ENCODE measurements around the gene RILPL2. TPM values are rescaled to one million over a fixed set of nuclear protein-coding genes. Genes with fewer than 3 reads are reported as not detected.
"Not testable (repeated sequence)": the region's sequence is repeated elsewhere in the genome, so short reads cannot be mapped to it uniquely, and the experiment has no call there.

The RILPL2 gene
- total and polyA plus RNA-seq, 2 donors: 3.9 to 7.8 TPM

DNA sequence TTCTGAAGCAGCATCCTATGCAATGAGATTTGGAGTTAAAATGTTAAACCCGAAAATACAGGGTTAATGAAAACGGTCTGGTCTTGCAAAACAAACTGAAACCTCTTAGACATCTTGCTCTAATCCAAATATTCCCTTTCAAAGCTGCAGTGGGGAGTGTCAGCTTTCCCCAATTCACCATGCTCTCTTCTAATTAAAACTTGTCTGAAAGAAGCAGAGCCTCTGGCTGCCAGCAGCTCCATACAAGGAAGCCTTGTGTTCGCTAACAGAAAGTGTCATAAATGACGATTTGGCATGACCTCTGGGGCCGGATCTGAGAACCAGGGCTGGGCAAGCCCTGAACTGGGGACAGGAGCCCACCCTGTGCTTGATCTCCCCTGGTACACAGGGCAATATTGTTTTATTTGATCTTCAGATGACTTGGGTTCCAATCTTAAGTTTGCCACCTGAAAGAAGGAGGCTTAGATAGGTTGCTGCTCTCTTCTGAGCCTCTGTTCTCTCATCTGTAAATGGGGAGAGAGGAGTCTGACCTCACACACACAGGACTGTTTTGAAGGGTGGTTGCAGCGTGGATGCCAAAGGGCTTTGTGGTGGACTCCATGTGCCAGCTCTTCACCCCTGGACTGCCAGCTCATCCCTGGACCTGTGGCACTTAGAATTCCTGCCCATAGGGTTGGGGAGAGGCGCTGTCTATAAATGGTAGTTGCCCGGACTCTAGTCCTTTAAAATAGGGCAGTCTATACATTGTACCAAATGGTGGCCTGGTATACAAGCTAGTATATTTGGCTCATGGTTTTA, 44.7 kb downstream of the RILPL2 start:
- Histone ChIP-seq H3K9me3 (ENCODE audit: control insufficient read depth in 2 of 2, insufficient read depth in 1 of 2, low read length in 1 of 2) (peaks cover 0 to 6% of the 10 kb centered on the region in 2 donors), H3K4me3 (ENCODE audit: low read length in 2 of 2) (no peak overlapping the region), H3K36me3 (ENCODE audit: control insufficient read depth in 2 of 2, insufficient read depth in 2 of 2, low read length in 1 of 2) (peaks cover 58 to 64% of the 10 kb centered on the region in 2 donors), H3K27ac (ENCODE audit: low read depth in 1 of 2, low read length in 1 of 2) (no peak overlapping the region), H3K4me1 (ENCODE audit: control insufficient read depth in 2 of 2, insufficient read depth in 2 of 2, low read length in 2 of 2) (peaks cover 13 to 24% of the 10 kb centered on the region in 2 donors), H3K27me3 (ENCODE audit: control insufficient read depth in 2 of 2, insufficient read depth in 1 of 2, low read length in 1 of 2) (peaks cover 0 to 4% of the 10 kb centered on the region in 2 donors)
- WGBS: 97% methylated on average over 8 of the region's 8 CpGs
- no peak for DNase-seq (ENCODE audit: low read depth in 6 of 9, low spot score in 9 of 9)

DNA sequence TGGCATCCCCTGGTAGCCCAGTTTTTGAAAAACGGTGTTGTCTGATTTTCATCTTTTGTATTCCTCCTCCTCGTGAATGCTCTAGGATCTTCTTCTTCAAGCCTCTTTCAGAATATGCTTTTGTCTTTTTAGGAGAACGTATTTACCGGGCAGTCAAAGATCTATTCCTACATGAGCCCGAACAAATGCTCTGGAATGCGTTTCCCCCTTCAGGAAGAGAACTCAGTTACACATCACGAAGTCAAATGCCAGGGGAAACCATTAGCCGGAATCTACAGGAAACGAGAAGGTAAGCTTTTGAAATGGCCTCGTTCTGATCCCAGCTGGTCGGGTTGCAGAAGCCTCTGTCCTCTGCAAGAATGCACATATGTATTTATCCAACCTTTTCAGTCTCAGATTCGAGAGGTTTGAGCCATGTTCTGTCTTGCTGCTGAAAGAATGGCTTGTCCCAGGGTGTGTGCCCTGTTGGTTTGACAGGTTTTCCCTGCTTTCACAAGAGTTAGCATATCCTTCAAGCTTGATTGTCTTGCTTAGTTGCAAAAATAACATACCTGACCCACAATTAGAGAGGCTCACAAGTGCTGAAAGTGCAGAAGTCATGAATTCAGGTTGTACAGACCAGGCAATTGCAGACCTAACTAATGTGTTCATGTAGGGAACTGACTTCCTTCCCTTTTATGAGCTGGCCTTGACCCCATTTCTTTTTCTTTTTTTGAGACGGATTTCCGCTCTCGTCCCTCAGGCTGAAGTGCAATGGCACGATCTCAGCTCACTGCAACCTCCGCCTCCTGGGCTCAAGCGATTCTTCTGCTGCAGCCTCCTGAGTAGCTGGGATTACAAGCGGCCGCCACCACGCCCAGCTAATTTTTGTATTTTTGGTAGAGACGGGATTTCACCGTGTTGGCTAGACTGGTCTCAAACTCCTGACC, 45.7 kb downstream of the RILPL2 start:
- 90% methylated on average over 23 of the region's 23 CpGs for WGBS
- Histone ChIP-seq H3K4me1 (ENCODE audit: control insufficient read depth in 2 of 2, insufficient read depth in 2 of 2, low read length in 2 of 2) (peaks cover 13 to 24% of the 10 kb centered on the region in 2 donors), H3K9me3 (ENCODE audit: control insufficient read depth in 2 of 2, insufficient read depth in 1 of 2, low read length in 1 of 2) (peaks cover 0 to 6% of the 10 kb centered on the region in 2 donors), H3K27me3 (ENCODE audit: control insufficient read depth in 2 of 2, insufficient read depth in 1 of 2, low read length in 1 of 2) (peaks cover 0 to 4% of the 10 kb centered on the region in 2 donors), H3K27ac (ENCODE audit: low read depth in 1 of 2, low read length in 1 of 2) (peak overlapping the region in 1 of 2 donors; percentile 74), H3K36me3 (ENCODE audit: control insufficient read depth in 2 of 2, insufficient read depth in 2 of 2, low read length in 1 of 2) (peaks cover 48 to 55% of the 10 kb centered on the region in 2 donors), H3K4me3 (ENCODE audit: low read length in 2 of 2) (peak overlapping the region in 1 of 2 donors; percentile 48)
- DNase-seq (ENCODE audit: low read depth in 6 of 9, low spot score in 9 of 9): no peak

GRCh38 chr12:123389560-123390351, 46.7 kb downstream of the RILPL2 start:
- 20% methylated on average over 66 of the region's 66 CpGs for WGBS
- H3K27ac ChIP-seq (ENCODE audit: low read depth in 1 of 2, low read length in 1 of 2): peak overlapping the region in 1 of 2 donors; percentile 74
- H3K4me1 ChIP-seq (ENCODE audit: control insufficient read depth in 2 of 2, insufficient read depth in 2 of 2, low read length in 2 of 2): peaks cover 15 to 27% of the 10 kb centered on the region in 2 donors
- peak in 1 of 9 donors; percentile 33 for DNase-seq (ENCODE audit: low read depth in 6 of 9, low spot score in 9 of 9)
- peaks cover 38 to 45% of the 10 kb centered on the region in 2 donors for H3K36me3 ChIP-seq (ENCODE audit: control insufficient read depth in 2 of 2, insufficient read depth in 2 of 2, low read length in 1 of 2)
- peaks cover 0 to 4% of the 10 kb centered on the region in 2 donors for H3K27me3 ChIP-seq (ENCODE audit: control insufficient read depth in 2 of 2, insufficient read depth in 1 of 2, low read length in 1 of 2)
- H3K4me3 ChIP-seq (ENCODE audit: low read length in 2 of 2): peak overlapping the region; percentile 48 to 86
- H3K9me3 ChIP-seq (ENCODE audit: control insufficient read depth in 2 of 2, insufficient read depth in 1 of 2, low read length in 1 of 2): peaks cover 0 to 6% of the 10 kb centered on the region in 2 donors

GRCh38 chr12:123388951-123389559, 47.4 kb downstream of the RILPL2 start:
- Histone ChIP-seq H3K4me1 (ENCODE audit: control insufficient read depth in 2 of 2, insufficient read depth in 2 of 2, low read length in 2 of 2) (peaks cover 16 to 32% of the 10 kb centered on the region in 2 donors), H3K27ac (ENCODE audit: low read depth in 1 of 2, low read length in 1 of 2) (peak overlapping the region in 1 of 2 donors; percentile 74), H3K9me3 (ENCODE audit: control insufficient read depth in 2 of 2, insufficient read depth in 1 of 2, low read length in 1 of 2) (peaks cover 0 to 6% of the 10 kb centered on the region in 2 donors), H3K4me3 (ENCODE audit: low read length in 2 of 2) (peak overlapping the region in 1 of 2 donors; percentile 86), H3K36me3 (ENCODE audit: control insufficient read depth in 2 of 2, insufficient read depth in 2 of 2, low read length in 1 of 2) (peaks cover 31 to 38% of the 10 kb centered on the region in 2 donors), H3K27me3 (ENCODE audit: control insufficient read depth in 2 of 2, insufficient read depth in 1 of 2, low read length in 1 of 2) (peaks cover 0 to 4% of the 10 kb centered on the region in 2 donors)
- no peak for DNase-seq (ENCODE audit: low read depth in 6 of 9, low spot score in 9 of 9)
- WGBS: under 1% methylated on average over 87 of the region's 102 CpGs

- H3K9me3 ChIP-seq (ENCODE audit: control insufficient read depth in 2 of 2, insufficient read depth in 1 of 2, low read length in 1 of 2): peaks cover 0 to 6% of the 10 kb centered on the region in 2 donors
- peak overlapping the region; percentile 84 to 94 for H3K27ac ChIP-seq (ENCODE audit: low read depth in 1 of 2, low read length in 1 of 2)
- H3K36me3 ChIP-seq (ENCODE audit: control insufficient read depth in 2 of 2, insufficient read depth in 2 of 2, low read length in 1 of 2): peaks cover 27 to 32% of the 10 kb centered on the region in 2 donors
- peak in 6 of 9 donors; percentile 32 to 81 (median 58) for DNase-seq (ENCODE audit: low read depth in 6 of 9, low spot score in 9 of 9)
- peak overlapping the region; percentile 80 to 86 for H3K4me3 ChIP-seq (ENCODE audit: low read length in 2 of 2)
- peaks cover 0 to 4% of the 10 kb centered on the region in 2 donors for H3K27me3 ChIP-seq (ENCODE audit: control insufficient read depth in 2 of 2, insufficient read depth in 1 of 2, low read length in 1 of 2)
- under 1% methylated on average over 52 of the region's 52 CpGs for WGBS
- H3K4me1 ChIP-seq (ENCODE audit: control insufficient read depth in 2 of 2, insufficient read depth in 2 of 2, low read length in 2 of 2): peaks cover 16 to 35% of the 10 kb centered on the region in 2 donors
These were observed 48.1 kb downstream of the RILPL2 start for GRCh38 chr12:123388177-123388950.

DNA sequence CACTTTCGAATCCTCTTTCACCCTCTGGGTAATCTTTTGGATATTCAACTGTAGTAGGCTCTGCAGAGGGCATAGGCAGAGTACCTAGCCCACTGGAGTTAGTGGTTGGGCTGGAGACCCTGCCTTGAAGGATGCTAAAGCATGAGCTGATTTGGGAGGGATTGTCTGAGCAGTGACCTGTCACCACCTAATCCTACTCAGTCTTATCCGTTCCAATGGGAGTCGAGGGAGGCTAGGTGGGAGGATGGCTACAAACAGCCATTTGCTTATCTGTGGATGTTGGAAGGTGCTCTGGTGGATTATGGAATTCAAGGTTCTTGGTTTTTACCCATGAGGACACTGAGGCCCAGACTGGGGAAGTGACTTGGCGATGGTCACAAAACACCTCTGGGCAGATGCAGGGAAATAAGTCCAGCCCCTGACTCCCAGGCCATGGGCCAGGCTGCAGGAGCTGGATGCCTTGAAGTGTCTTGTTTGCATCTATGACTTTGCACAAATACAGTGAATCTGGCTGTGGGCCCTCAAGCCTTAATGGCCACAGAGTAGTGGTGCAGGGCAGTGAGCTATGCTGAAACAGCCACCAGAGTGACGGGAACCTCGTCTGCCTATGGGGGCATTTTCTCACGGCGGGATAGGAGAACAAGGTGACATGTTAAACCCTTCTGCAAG, 48.8 kb downstream of the RILPL2 start:
- H3K4me1 ChIP-seq (ENCODE audit: control insufficient read depth in 2 of 2, insufficient read depth in 2 of 2, low read length in 2 of 2): peaks cover 16 to 37% of the 10 kb centered on the region in 2 donors
- peaks cover 0 to 6% of the 10 kb centered on the region in 2 donors for H3K9me3 ChIP-seq (ENCODE audit: control insufficient read depth in 2 of 2, insufficient read depth in 1 of 2, low read length in 1 of 2)
- peaks cover 25 to 27% of the 10 kb centered on the region in 2 donors for H3K36me3 ChIP-seq (ENCODE audit: control insufficient read depth in 2 of 2, insufficient read depth in 2 of 2, low read length in 1 of 2)
- peak overlapping the region; percentile 80 to 86 for H3K4me3 ChIP-seq (ENCODE audit: low read length in 2 of 2)
- peak in 1 of 9 donors; percentile 10 for DNase-seq (ENCODE audit: low read depth in 6 of 9, low spot score in 9 of 9)
- H3K27me3 ChIP-seq (ENCODE audit: control insufficient read depth in 2 of 2, insufficient read depth in 1 of 2, low read length in 1 of 2): peaks cover 0 to 4% of the 10 kb centered on the region in 2 donors
- 75% methylated on average over 8 of the region's 8 CpGs for WGBS
- H3K27ac ChIP-seq (ENCODE audit: low read depth in 1 of 2, low read length in 1 of 2): peak overlapping the region; percentile 84 to 94

DNA sequence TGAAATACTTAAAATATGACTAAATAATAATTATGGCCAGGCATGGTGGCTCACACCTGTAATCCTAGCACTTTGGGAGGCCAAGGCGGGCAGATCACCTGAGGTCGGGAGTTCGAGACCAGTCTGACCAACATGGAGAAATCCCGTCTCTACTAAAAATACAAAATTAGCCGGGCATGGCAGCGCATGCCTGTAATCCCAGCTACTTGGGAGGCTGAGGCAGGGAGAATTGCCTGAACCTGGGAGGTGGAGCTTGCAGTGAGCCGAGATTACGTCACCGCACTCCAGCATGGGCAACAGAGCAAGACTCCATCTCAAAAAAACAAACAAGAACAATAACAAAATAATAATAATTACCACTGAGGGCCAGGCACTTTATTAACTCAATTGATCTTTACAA, 50.9 kb downstream of the RILPL2 start:
- not testable (repeated sequence) for H3K36me3 ChIP-seq (ENCODE audit: control insufficient read depth in 2 of 2, insufficient read depth in 2 of 2, low read length in 1 of 2); H3K4me3 ChIP-seq (ENCODE audit: low read length in 2 of 2); DNase-seq (ENCODE audit: low read depth in 6 of 9, low spot score in 9 of 9); H3K9me3 ChIP-seq (ENCODE audit: control insufficient read depth in 2 of 2, insufficient read depth in 1 of 2, low read length in 1 of 2); H3K27me3 ChIP-seq (ENCODE audit: control insufficient read depth in 2 of 2, insufficient read depth in 1 of 2, low read length in 1 of 2); H3K27ac ChIP-seq (ENCODE audit: low read depth in 1 of 2, low read length in 1 of 2)
- peaks cover 16 to 37% of the 10 kb centered on the region in 2 donors for H3K4me1 ChIP-seq (ENCODE audit: control insufficient read depth in 2 of 2, insufficient read depth in 2 of 2, low read length in 2 of 2)
- WGBS: 96% methylated on average over 9 of the region's 9 CpGs
